ENCODE results near the gene YARS1. TPM values are rescaled to one million over a fixed set of nuclear protein-coding genes. Genes with fewer than 3 reads are reported as not detected.

Gene YARS1
- total and polyA plus RNA-seq, 2 donors (not counting 1 experiment from before 2014, with no cell fraction given), result 94.4 to 295 TPM

DNA sequence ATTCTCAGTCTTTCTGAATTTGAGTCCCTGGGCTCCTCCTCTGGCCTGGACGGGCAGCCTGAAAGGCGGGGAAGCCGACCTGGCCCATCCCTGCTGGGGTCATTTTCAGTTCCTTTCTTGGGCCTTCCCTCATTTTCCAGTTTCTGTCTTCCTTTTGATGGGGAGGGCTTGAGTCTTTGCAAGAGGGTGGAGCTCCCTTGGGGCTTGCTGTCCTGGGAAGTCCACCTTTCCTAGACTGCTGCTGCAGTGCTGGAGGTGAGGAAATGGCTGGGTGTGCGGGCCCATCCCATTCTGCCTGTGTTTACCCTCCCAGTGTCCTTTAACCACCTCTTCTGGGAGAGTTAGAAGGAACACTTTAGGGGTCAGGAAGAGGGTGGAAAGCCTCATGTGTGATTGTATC lies 74.2 kb downstream of the YARS1 start:
- no peak for TF ChIP-seq EZH2 (IDR thresholded peaks at IDR 0.05; ENCODE audit: low read length, missing control alignments)
- TF ChIP-seq, protein P1, sequence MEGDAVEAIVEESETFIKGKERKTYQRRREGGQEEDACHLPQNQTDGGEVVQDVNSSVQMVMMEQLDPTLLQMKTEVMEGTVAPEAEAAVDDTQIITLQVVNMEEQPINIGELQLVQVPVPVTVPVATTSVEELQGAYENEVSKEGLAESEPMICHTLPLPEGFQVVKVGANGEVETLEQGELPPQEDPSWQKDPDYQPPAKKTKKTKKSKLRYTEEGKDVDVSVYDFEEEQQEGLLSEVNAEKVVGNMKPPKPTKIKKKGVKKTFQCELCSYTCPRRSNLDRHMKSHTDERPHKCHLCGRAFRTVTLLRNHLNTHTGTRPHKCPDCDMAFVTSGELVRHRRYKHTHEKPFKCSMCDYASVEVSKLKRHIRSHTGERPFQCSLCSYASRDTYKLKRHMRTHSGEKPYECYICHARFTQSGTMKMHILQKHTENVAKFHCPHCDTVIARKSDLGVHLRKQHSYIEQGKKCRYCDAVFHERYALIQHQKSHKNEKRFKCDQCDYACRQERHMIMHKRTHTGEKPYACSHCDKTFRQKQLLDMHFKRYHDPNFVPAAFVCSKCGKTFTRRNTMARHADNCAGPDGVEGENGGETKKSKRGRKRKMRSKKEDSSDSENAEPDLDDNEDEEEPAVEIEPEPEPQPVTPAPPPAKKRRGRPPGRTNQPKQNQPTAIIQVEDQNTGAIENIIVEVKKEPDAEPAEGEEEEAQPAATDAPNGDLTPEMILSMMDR (conservative IDR thresholded peaks at IDR 0.05 in 1 of 2, IDR thresholded peaks at IDR 0.05 in 1 of 2; ENCODE audit: low read depth in 1 of 2, low read length in 2 of 2), result no peak
- Histone ChIP-seq H4K20me1 (ENCODE audit: control insufficient read depth, extremely low read depth, insufficient read depth, low read length) (no peaks in the 10 kb centered on the region), H2AFZ (ENCODE audit: low read length) (no peak overlapping the region), H3K4me3 (replicated peaks in 1 of 4; ENCODE audit: control extremely low read depth in 1 of 4, insufficient read depth in 1 of 4, low read depth in 3 of 4, low read length in 4 of 4) (peak overlapping the region in 3 of 4 experiments; percentile 61 to 74 (median 62)), H3K27me3 (ENCODE audit: control insufficient read depth, insufficient read depth, low read length) (no peaks in the 10 kb centered on the region), H3K4me1 (ENCODE audit: control insufficient read depth, extremely low read depth, insufficient read depth, low read length) (peaks cover 12% of the 10 kb centered on the region), H3K4me2 (ENCODE audit: extremely low read depth, insufficient read depth, low read length) (peak overlapping the region; percentile 77), H3K9me3 (ENCODE audit: control insufficient read depth, insufficient read depth, low read depth, low read length) (no peaks in the 10 kb centered on the region), H3K36me3 (ENCODE audit: control insufficient read depth, insufficient read depth, low read length) (no peaks in the 10 kb centered on the region), H3K79me2 (ENCODE audit: control insufficient read depth, insufficient read depth, low read length) (no peaks in the 10 kb centered on the region), H3K9ac (ENCODE audit: insufficient read depth, low read length) (peak overlapping the region; percentile 16), H3K27ac (ENCODE audit: insufficient read depth, low read length) (no peak overlapping the region)
- DNase-seq (ENCODE audit: low read depth in 2 of 2), result no peak

DNA sequence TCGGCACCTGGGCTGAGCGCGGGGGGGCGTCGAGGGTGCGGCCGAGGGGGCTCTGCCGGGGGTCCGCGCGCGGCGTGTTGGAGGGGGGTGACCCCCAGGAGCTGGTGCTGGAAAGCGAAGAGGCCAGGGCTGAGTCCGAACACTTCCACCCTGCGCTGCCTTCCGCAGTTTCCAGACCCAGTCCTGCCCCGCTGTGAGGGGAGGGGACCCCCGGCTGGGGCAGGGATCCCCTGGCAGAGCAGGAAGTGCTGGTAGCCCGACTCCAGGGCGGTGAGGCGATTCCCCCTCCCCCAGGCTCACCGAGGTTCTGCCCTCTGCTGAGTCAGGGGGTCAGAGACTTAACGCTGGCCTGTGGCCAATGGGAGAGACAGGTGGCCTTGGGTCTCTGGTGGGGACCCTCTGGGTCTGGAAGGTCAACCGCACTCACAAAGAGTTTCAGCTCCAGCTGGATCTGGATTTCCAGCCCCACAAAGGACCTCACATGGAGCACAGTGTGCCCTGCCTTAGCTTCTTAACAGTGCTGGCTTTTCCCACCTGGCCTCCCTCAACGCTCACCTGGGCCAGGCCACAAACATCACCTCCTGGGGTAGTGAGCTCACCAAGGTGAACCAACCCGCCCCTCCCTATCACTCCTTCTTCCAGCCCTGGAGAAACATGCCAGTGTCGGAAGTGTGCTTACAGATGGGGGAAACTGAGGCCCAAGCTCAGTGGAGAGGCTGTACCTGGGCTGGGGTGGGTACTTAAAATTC lies 74.8 kb downstream of the YARS1 start:
- H4K20me1 ChIP-seq (ENCODE audit: control insufficient read depth, extremely low read depth, insufficient read depth, low read length), result no peaks in the 10 kb centered on the region
- H3K27me3 ChIP-seq (ENCODE audit: control insufficient read depth, insufficient read depth, low read length), result no peaks in the 10 kb centered on the region
- H3K36me3 ChIP-seq (ENCODE audit: control insufficient read depth, insufficient read depth, low read length), result no peaks in the 10 kb centered on the region
- TF ChIP-seq, protein P1 (conservative IDR thresholded peaks at IDR 0.05 in 1 of 2, IDR thresholded peaks at IDR 0.05 in 1 of 2; ENCODE audit: low read depth in 1 of 2, low read length in 2 of 2), result no peak
- no peak for TF ChIP-seq EZH2 (IDR thresholded peaks at IDR 0.05; ENCODE audit: low read length, missing control alignments)
- no peaks in the 10 kb centered on the region for H3K79me2 ChIP-seq (ENCODE audit: control insufficient read depth, insufficient read depth, low read length)
- peak overlapping the region; percentile 32 to 74 (median 62) for H3K4me3 ChIP-seq (replicated peaks in 1 of 4; ENCODE audit: control extremely low read depth in 1 of 4, insufficient read depth in 1 of 4, low read depth in 3 of 4, low read length in 4 of 4)
- no peak for DNase-seq (ENCODE audit: low read depth in 2 of 2)
- H3K9ac ChIP-seq (ENCODE audit: insufficient read depth, low read length), result peak overlapping the region; percentile 66
- peak overlapping the region; percentile 30 for H2AFZ ChIP-seq (ENCODE audit: low read length)
- no peak overlapping the region for H3K27ac ChIP-seq (ENCODE audit: insufficient read depth, low read length)
- peaks cover 12% of the 10 kb centered on the region for H3K4me1 ChIP-seq (ENCODE audit: control insufficient read depth, extremely low read depth, insufficient read depth, low read length)
- H3K4me2 ChIP-seq (ENCODE audit: extremely low read depth, insufficient read depth, low read length), result peak overlapping the region; percentile 77
- no peaks in the 10 kb centered on the region for H3K9me3 ChIP-seq (ENCODE audit: control insufficient read depth, insufficient read depth, low read depth, low read length)

DNA sequence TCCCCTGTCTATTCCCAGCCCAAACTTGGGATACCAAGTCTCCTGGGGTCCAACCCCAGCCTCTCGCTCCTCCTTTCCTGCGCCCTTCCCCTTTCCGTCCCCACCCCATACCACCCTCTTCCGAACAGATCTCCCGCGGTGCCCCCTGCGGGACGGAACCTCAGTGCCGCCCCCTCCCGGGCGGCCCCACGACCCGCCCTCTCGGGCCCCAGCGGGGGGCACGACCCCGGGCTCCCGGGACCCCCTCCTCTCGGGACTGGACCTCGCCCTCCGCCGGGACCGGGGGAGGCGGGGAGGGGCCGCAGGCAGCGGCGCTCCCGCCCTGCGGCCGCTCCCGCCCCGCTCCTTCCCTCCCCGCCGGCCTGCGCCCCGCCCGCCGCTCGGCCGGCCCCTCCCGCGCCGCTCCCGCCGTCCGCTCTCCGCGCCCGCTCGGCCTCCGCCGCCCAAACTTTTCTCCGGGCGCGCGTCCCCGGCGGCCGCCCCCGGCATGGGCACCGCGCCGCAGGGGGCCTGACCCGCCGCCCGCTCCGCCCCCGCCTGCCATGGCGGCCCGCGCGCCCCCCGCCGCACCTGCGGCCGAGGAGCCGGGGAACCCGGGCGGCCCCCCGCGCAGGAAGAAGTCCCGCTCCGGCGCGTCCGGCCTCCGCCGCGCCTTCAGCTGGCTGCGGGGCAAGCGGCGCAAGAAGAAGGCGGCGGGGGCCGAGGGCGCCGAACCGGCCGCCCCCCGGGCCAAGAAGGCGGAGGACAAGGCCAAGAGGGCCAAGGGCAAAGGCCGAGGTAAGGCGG lies 75.6 kb downstream of the YARS1 start:
- no peak for DNase-seq (ENCODE audit: low read depth in 2 of 2)
- no peaks in the 10 kb centered on the region for H4K20me1 ChIP-seq (ENCODE audit: control insufficient read depth, extremely low read depth, insufficient read depth, low read length)
- H3K27ac ChIP-seq (ENCODE audit: insufficient read depth, low read length), result no peak overlapping the region
- H3K4me2 ChIP-seq (ENCODE audit: extremely low read depth, insufficient read depth, low read length), result peak overlapping the region; percentile 88
- no peaks in the 10 kb centered on the region for H3K36me3 ChIP-seq (ENCODE audit: control insufficient read depth, insufficient read depth, low read length)
- H3K27me3 ChIP-seq (ENCODE audit: control insufficient read depth, insufficient read depth, low read length), result no peaks in the 10 kb centered on the region
- peaks cover 12% of the 10 kb centered on the region for H3K4me1 ChIP-seq (ENCODE audit: control insufficient read depth, extremely low read depth, insufficient read depth, low read length)
- peak overlapping the region; percentile 61 to 74 (median 65) for H3K4me3 ChIP-seq (replicated peaks in 1 of 4; ENCODE audit: control extremely low read depth in 1 of 4, insufficient read depth in 1 of 4, low read depth in 3 of 4, low read length in 4 of 4)
- no peaks in the 10 kb centered on the region for H3K9me3 ChIP-seq (ENCODE audit: control insufficient read depth, insufficient read depth, low read depth, low read length)
- H3K9ac ChIP-seq (ENCODE audit: insufficient read depth, low read length), result peak overlapping the region; percentile 66
- H2AFZ ChIP-seq (ENCODE audit: low read length), result peak overlapping the region; percentile 64
- TF ChIP-seq, protein P1 (conservative IDR thresholded peaks at IDR 0.05 in 1 of 2, IDR thresholded peaks at IDR 0.05 in 1 of 2; ENCODE audit: low read depth in 1 of 2, low read length in 2 of 2), result peak; percentile 30 to 53
- no peak for TF ChIP-seq EZH2 (IDR thresholded peaks at IDR 0.05; ENCODE audit: low read length, missing control alignments)
- no peaks in the 10 kb centered on the region for H3K79me2 ChIP-seq (ENCODE audit: control insufficient read depth, insufficient read depth, low read length)

Data from fibroblast of lung (primary cell).